Spleen (tissue), 11 donors: Measurements from ENCODE around the gene KLHL26. TPM values are rescaled to one million over a fixed set of nuclear protein-coding genes. Genes with fewer than 3 reads are reported as not detected.

Experiments used
- DNase-seq: peaks from one replicate; pipeline ENCODE4 v3.0.0-alpha.2; 2020
- H3K27ac ChIP-seq, 8 donors: fragments of 200-600 bp; sonication (generic) in 7 of 8; 1 replicate in 4 of 8; 2 replicates in 4 of 8; pipeline versions ENCODE4 v1.5.0 to v1.8.0; 2016 to 2021; ENCODE audit warnings: inconsistent platforms in 4 of 8, mild to moderate bottlenecking in 4 of 8, moderate library complexity in 1 of 8
- H3K27me3 ChIP-seq, 7 donors: fragments of 200-600 bp; sonication (generic) in 6 of 7; replicated peaks in 1 of 7; 1 replicate in 4 of 7; 2 replicates in 3 of 7; pipeline versions ENCODE4 v1.5.0 to v1.8.0; 2016 to 2021; ENCODE audit warnings: inconsistent platforms in 3 of 7, mild to moderate bottlenecking in 1 of 7
- H3K36me3 ChIP-seq, 6 donors: fragments of 200-600 bp; sonication (generic) in 5 of 6; 1 replicate in 4 of 6; 2 replicates in 2 of 6; pipeline versions ENCODE4 v1.5.0 to v1.8.0; 2016 to 2021; ENCODE audit warnings: inconsistent platforms in 2 of 6
- H3K4me1 ChIP-seq, 6 donors: fragments of 200-600 bp; sonication (generic) in 5 of 6; 1 replicate in 3 of 6; 2 replicates in 3 of 6; pipeline versions ENCODE4 v1.5.0 to v1.8.0; 2016 to 2021; ENCODE audit warnings: inconsistent platforms in 3 of 6
- H3K4me3 ChIP-seq, 8 donors: fragments of 200-600 bp; sonication (generic) in 7 of 8; 1 replicate in 4 of 8; 2 replicates in 4 of 8; pipeline versions ENCODE4 v1.5.0 to v1.8.0; 2016 to 2021; ENCODE audit warnings: inconsistent platforms in 4 of 8, mild to moderate bottlenecking in 4 of 8, moderate library complexity in 2 of 8
- H3K9me3 ChIP-seq, 8 donors: fragments of 200-600 bp; sonication (generic) in 7 of 8; 1 replicate in 4 of 8; 2 replicates in 4 of 8; pipeline versions ENCODE4 v1.5.0 to v1.8.0; 2016 to 2021; ENCODE audit warnings: inconsistent platforms in 4 of 8
- CTCF ChIP-seq, 11 experiments: fragments of 200-600 bp in 7 of 11; fragments of 450-650 bp in 4 of 11; sonication (generic) in 4 of 11; IDR thresholded peaks in 8 of 11; conservative IDR thresholded peaks in 3 of 11; 1 replicate in 7 of 11; 2 replicates in 4 of 11; pipeline versions ENCODE4 v1.4.0 to v1.8.0; 2016 to 2021; ENCODE audit warnings: antibody characterized with exemption in 11 of 11, inconsistent platforms in 4 of 11, mild to moderate bottlenecking in 1 of 11
- POLR2A ChIP-seq, 3 donors: fragments of 450-650 bp; IDR thresholded peaks; one replicate each; pipeline ENCODE4 v1.5.1; 2017; ENCODE audit warnings: antibody characterized with exemption in 3 of 3, mild to moderate bottlenecking in 1 of 3
- POLR2AphosphoS5 ChIP-seq, 3 donors: sonication (generic); formaldehyde crosslinking; IDR thresholded peaks; one replicate each; pipeline ENCODE4 v1.5.1; 2017; ENCODE audit warnings: antibody characterized with exemption in 3 of 3
- WGBS, 5 donors: extraction: QIAGEN DNeasy Blood & Tissue Kit in 3 of 5; methylation state at CpG; one replicate each; pipeline versions ENCODE4 v1.1.5 to v1.1.7; 2013 to 2018; 5-methylcytosine and 5-hydroxymethylcytosine counted together
- intact Hi-C: fragments of 100-400 bp; cut with DNase I; formaldehyde crosslinking; loops from one replicate; pipeline ENCODE4 v1.15.0; 2023; ENCODE audit warnings: low total_unique reads
- polyA plus RNA-seq, 3 donors: library from polyadenylated mRNA; stranded (reverse); fragments of 200-250 nt; gene quantifications; one replicate each; pipeline ENCODE4 v1.2.1, GENCODE V29; 2013
- total RNA-seq, 7 donors: library from RNA; depleted of rRNA in 3 of 7; stranded (reverse); fragments of >200 nt in 3 of 7; fragmentation: NEBNext Ultra II Directional in 4 of 7; extraction: Animal tissue kit (Norgen Biotek cat#: 25700) in 4 of 7; gene quantifications; one replicate each; pipeline versions ENCODE4 v1.1.0 to v1.2.1, GENCODE V29; 2016 to 2021
- donor health status: healthy with polysubstance abuse.
- donor health status: DM: no; HTN: no; CAD: no; lungs with moderate emphysema.
- donor health status: DM: no; HTN: no; CAD: no.
- donor health status: Bipolar disorder and iron deficiency.
- donor health status: healthy.
- donor health status: DM: no; HTN: no; CAD: no.
- donor health status: DM: yes; HTN: yes; CAD: no.

Gene KLHL26
- total and polyA plus RNA-seq, 10 donors = 1.7 to 23.1 (median 7.2) TPM

- Histone ChIP-seq H3K9me3 (no peaks in the 10 kb centered on the region), H3K27ac (peak overlapping the region in 7 of 8 donors; percentile 69 to 84 (median 79)), H3K4me3 (peak overlapping the region in 2 of 8 donors; percentile 23 to 55), H3K36me3 (no peaks in the 10 kb centered on the region), H3K4me1 (peaks cover 21 to 62% (median 52%) of the 10 kb centered on the region in 6 donors), H3K27me3 (no peaks in the 10 kb centered on the region)
- intact Hi-C loops = no loop called here
- WGBS, 5 donors = 46 to 69% (median 59%) methylated on average over 13 of the region's 13 CpGs
- peak; percentile 39 to 62 (median 46) for TF ChIP-seq POLR2AphosphoS5 (IDR thresholded peaks at IDR 0.05)
- TF ChIP-seq CTCF (IDR thresholded peaks at IDR 0.05 in 8 of 11, conservative IDR thresholded peaks at IDR 0.05 in 3 of 11) = no peak
- DNase-seq = no peak
These were observed 12.1 kb downstream of the KLHL26 start for GRCh38 chr19:18648973-18649315.

GRCh38 chr19:18649371-18650020 lies 12.7 kb downstream of the KLHL26 start:
- WGBS, 5 donors = 9 to 22% (median 15%) methylated on average over 23 to 25 of the region's 25 CpGs
- Histone ChIP-seq H3K4me1 (peaks cover 21 to 57% (median 47%) of the 10 kb centered on the region in 6 donors), H3K27ac (peak overlapping the region in 7 of 8 donors; percentile 69 to 84 (median 79)), H3K27me3 (no peaks in the 10 kb centered on the region), H3K4me3 (peak overlapping the region in 4 of 8 donors; percentile 13 to 55 (median 24)), H3K9me3 (no peaks in the 10 kb centered on the region), H3K36me3 (no peaks in the 10 kb centered on the region)
- DNase-seq = peak; percentile 89
- TF ChIP-seq POLR2AphosphoS5 (IDR thresholded peaks at IDR 0.05) (peak in 2 of 3 donors; percentile 62 to 75), POLR2A (IDR thresholded peaks at IDR 0.05) (no peak)
- intact Hi-C loops = no loop called here

- H3K4me3 ChIP-seq = peak overlapping the region in 4 of 8 donors; percentile 13 to 55 (median 24)
- 19 to 31% (median 26%) methylated on average over 17 of the region's 17 CpGs for WGBS, 5 donors
- TF ChIP-seq POLR2A (IDR thresholded peaks at IDR 0.05) (no peak), CTCF (IDR thresholded peaks at IDR 0.05 in 8 of 11, conservative IDR thresholded peaks at IDR 0.05 in 3 of 11) (no peak), POLR2AphosphoS5 (IDR thresholded peaks at IDR 0.05) (peak in 1 of 3 donors; percentile 27)
- intact Hi-C loops = no loop called here
- H3K4me1 ChIP-seq = peaks cover 21 to 52% (median 42%) of the 10 kb centered on the region in 6 donors
- H3K9me3 ChIP-seq = no peaks in the 10 kb centered on the region
- peak overlapping the region in 7 of 8 donors; percentile 69 to 84 (median 79) for H3K27ac ChIP-seq
- H3K36me3 ChIP-seq = no peaks in the 10 kb centered on the region
- no peak for DNase-seq
- H3K27me3 ChIP-seq = no peaks in the 10 kb centered on the region
These were observed 13.2 kb downstream of the KLHL26 start for GRCh38 chr19:18650021-18650390.

- intact Hi-C loops = no loop called here
- H3K9me3 ChIP-seq = no peaks in the 10 kb centered on the region
- H3K4me1 ChIP-seq = peaks cover 21 to 50% (median 42%) of the 10 kb centered on the region in 6 donors
- H3K4me3 ChIP-seq = peak overlapping the region in 1 of 8 donors; percentile 55
- 58 to 87% (median 61%) methylated on average over 30 to 34 of the region's 34 CpGs for WGBS, 5 donors
- peak in 1 of 11 experiments; percentile 17 for TF ChIP-seq CTCF (IDR thresholded peaks at IDR 0.05 in 8 of 11, conservative IDR thresholded peaks at IDR 0.05 in 3 of 11)
- TF ChIP-seq POLR2A (IDR thresholded peaks at IDR 0.05) = no peak
- TF ChIP-seq POLR2AphosphoS5 (IDR thresholded peaks at IDR 0.05) = peak; percentile 66 to 82 (median 75)
- no peak for DNase-seq
- H3K27me3 ChIP-seq = no peaks in the 10 kb centered on the region
- no peaks in the 10 kb centered on the region for H3K36me3 ChIP-seq
- peak overlapping the region in 7 of 8 donors; percentile 69 to 84 (median 79) for H3K27ac ChIP-seq
These were observed 13.7 kb downstream of the KLHL26 start for GRCh38 chr19:18650468-18651041.
